ENCODE data around the gene TNS4. TPM values are rescaled to one million over a fixed set of nuclear protein-coding genes. Genes with fewer than 3 reads are reported as not detected.
A peak's percentile ranks its signal among the peaks of the same experiment; 100 is the strongest.

The TNS4 gene
- total and polyA plus RNA-seq, 3 donors from 2014 or later = 0.09 to 0.16 (median 0.12) TPM

GRCh38 chr17:40541873-40542557 is 40.6 kb upstream of the TNS4 start:
- no peak for DNase-seq
- Histone ChIP-seq H3K4me3 (no peak overlapping the region), H3K27ac (peak overlapping the region; percentile 85 to 89), H3K27me3 (no peaks in the 10 kb centered on the region), H3K36me3 (ENCODE audit: low read depth, missing control alignments) (no peaks in the 10 kb centered on the region), H3K4me1 (peaks cover 57% of the 10 kb centered on the region), H3K9me3 (no peaks in the 10 kb centered on the region)
- TF ChIP-seq CTCF (IDR thresholded peaks at IDR 0.05) (peak in 1 of 3 experiments; percentile 7), POLR2A (IDR thresholded peaks at IDR 0.05) (no peak)
- WGBS, 2 donors = 42 to 44% methylated on average over 11 to 18 of the region's 18 CpGs
- intact Hi-C loops (cut with DNase I; ENCODE audit: low total_unique reads) = no loop called here

DNA sequence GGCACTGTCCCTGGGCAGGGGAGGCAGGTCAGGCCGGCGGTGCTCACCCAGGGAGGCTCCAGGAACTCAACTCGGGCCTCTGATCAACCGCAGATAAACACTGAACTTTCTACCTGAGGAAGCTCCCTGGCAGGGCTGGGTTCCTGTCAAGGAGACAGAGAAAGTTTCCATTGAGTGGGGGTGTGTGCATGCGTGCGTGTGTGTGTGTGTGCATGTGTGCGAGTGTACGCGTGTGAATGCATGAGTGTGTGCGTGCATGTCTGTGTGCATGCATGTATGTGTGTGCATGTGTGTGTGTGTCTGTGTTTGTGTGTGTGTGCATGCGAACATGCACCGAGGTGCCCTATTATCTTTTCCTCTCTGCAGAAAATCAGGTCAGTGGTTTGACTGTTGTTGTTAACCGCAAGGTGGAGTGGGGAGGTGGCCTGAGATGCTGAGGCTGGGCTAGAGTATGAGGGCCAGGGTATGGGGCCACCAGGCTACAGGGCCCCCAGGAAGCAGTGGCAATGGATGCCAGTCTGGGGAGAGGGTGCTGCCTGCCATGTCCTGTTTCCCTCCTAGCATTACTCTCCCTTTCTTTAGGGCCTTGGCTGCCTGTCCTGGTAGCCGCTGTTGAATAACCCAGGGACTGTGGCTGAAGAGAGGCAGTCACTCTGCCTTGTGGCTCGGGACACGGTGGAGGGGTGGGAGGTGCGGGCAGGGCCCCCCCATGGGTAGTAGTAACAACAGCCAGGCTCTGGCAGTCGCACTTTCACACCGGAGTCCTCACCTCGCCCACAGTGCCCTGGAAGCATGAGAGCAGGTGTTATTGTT is 39.8 kb upstream of the TNS4 start:
- DNase-seq = no peak
- intact Hi-C loops (cut with DNase I; ENCODE audit: low total_unique reads) = no loop called here
- H3K36me3 ChIP-seq (ENCODE audit: low read depth, missing control alignments) = no peaks in the 10 kb centered on the region
- H3K27me3 ChIP-seq = no peaks in the 10 kb centered on the region
- H3K4me1 ChIP-seq = peaks cover 64% of the 10 kb centered on the region
- H3K4me3 ChIP-seq = no peak overlapping the region
- peak overlapping the region; percentile 85 to 89 for H3K27ac ChIP-seq
- TF ChIP-seq CTCF (IDR thresholded peaks at IDR 0.05) = no peak
- 84 to 89% methylated on average over 8 to 20 of the region's 20 CpGs for WGBS, 2 donors
- H3K9me3 ChIP-seq = no peaks in the 10 kb centered on the region

DNA sequence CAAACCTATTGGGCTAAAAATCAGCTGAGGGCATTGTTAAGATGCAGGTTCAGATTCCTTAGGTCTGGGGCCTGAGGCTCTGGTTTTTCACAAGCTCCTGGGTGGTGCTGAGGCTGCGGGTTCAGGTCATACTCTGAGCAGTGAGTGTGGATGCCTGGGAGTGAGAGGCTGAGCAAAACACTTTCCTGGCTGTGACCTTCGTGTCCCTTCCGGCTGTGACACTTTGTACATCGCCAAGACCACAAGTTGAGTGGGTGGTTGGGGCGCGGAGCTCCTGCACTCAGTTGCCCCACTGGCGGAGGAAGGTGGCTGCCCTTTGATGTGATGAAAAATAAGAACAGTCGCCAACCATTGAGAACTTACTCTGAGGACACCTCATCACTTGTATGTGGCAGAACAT is 39.0 kb upstream of the TNS4 start:
- no peak for DNase-seq
- Histone ChIP-seq H3K27me3 (no peaks in the 10 kb centered on the region), H3K4me3 (no peak overlapping the region), H3K27ac (peak overlapping the region in 1 of 2 donors; percentile 85), H3K4me1 (peaks cover 66% of the 10 kb centered on the region), H3K36me3 (ENCODE audit: low read depth, missing control alignments) (no peaks in the 10 kb centered on the region), H3K9me3 (no peaks in the 10 kb centered on the region)
- intact Hi-C loops (cut with DNase I; ENCODE audit: low total_unique reads) = no loop called here
- TF ChIP-seq CTCF (IDR thresholded peaks at IDR 0.05) (no peak), POLR2A (IDR thresholded peaks at IDR 0.05) (no peak)
- 83 to 94% methylated on average over 8 of the region's 8 CpGs for WGBS, 2 donors

- no peak for TF ChIP-seq CTCF (IDR thresholded peaks at IDR 0.05)
- no peak for TF ChIP-seq POLR2A (IDR thresholded peaks at IDR 0.05)
- H3K9me3 ChIP-seq = no peaks in the 10 kb centered on the region
- DNase-seq = no peak
- 86 to 88% methylated on average over 8 to 9 of the region's 9 CpGs for WGBS, 2 donors
- no peaks in the 10 kb centered on the region for H3K27me3 ChIP-seq
- peak overlapping the region in 1 of 2 donors; percentile 85 for H3K27ac ChIP-seq
- peaks cover 66% of the 10 kb centered on the region for H3K4me1 ChIP-seq
- no peaks in the 10 kb centered on the region for H3K36me3 ChIP-seq (ENCODE audit: low read depth, missing control alignments)
- H3K4me3 ChIP-seq = no peak overlapping the region
- intact Hi-C loops (cut with DNase I; ENCODE audit: low total_unique reads) = no loop called here
These were observed 38.4 kb upstream of the TNS4 start for GRCh38 chr17:40539711-40540411.
